ENCODE measurements around the gene ZFP57. TPM values are rescaled to one million over a fixed set of nuclear protein-coding genes. Genes with fewer than 3 reads are reported as not detected.

The ZFP57 gene
- total RNA-seq, 1 experiment from 2014 or later: not detected

DNA sequence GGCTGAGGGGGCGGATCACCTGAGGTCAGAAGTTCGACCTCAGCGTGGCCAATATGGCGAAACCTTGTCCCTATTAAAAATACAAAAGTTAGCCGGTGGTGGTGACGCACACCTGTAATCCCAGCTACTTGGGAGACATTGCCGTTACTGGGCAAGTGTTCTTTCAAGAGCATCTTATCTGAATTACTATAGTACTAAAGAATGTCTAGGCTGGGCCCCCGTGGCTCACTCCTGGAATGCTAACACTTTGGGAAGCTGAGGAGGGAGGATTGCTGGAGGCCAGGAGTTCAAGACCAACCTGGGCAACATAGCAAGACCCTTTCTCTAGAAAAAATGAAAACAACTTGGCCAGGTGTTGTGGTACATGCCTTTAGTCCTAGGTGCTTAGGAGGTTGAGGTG, 859 bp upstream of the ZFP57 start:
- no peaks in the 10 kb centered on the region for H3K36me3 Mint-ChIP-seq (ENCODE audit: insufficient read depth, unreplicated experiment)
- no peak overlapping the region for H3K4me3 Mint-ChIP-seq (ENCODE audit: unreplicated experiment)
- TF ChIP-seq CTCF (IDR thresholded peaks at IDR 0.05; ENCODE audit: insufficient read depth in 1 of 2, low read depth in 1 of 2, low read length in 1 of 2, severe bottlenecking in 1 of 2, unreplicated experiment in 1 of 2): no peak
- no peaks in the 10 kb centered on the region for H3K9me3 Mint-ChIP-seq (ENCODE audit: unreplicated experiment)
- Histone ChIP-seq H3K9me3 (no peaks in the 10 kb centered on the region), H3K4me3 (ENCODE audit: low read depth, low read length) (no peak overlapping the region), H3K4me1 (no peaks in the 10 kb centered on the region), H3K27me3 (replicated peaks; ENCODE audit: control insufficient read depth, insufficient read depth, low read length) (no peaks in the 10 kb centered on the region), H3K36me3 (ENCODE audit: control insufficient read depth, insufficient read depth, low read length) (no peaks in the 10 kb centered on the region)
- BruUV-seq (replicated peaks): no TSS peak
- no peaks in the 10 kb centered on the region for H3K27me3 Mint-ChIP-seq (ENCODE audit: insufficient read depth, unreplicated experiment)
- H3K27ac Mint-ChIP-seq (ENCODE audit: unreplicated experiment): no peak overlapping the region
- CTCF ChIA-PET: interaction anchor here (0.7 kb wide), 1 partner anchor 15 kb away, joined by 5 read pairs; no protein-coding TSS in a partner anchor
- intact Hi-C loops (cut with micrococcal nuclease; ENCODE audit: unreplicated experiment): no loop called here
- no peak for DNase-seq
- POLR2A ChIA-PET: no interaction called here
- no peaks in the 10 kb centered on the region for H3K4me1 Mint-ChIP-seq (ENCODE audit: low read depth, unreplicated experiment)

GRCh38 chr6:29680416-29680815, 536 bp downstream of the ZFP57 start:
- no peak overlapping the region for H3K27ac Mint-ChIP-seq (ENCODE audit: unreplicated experiment)
- H3K4me1 Mint-ChIP-seq (ENCODE audit: low read depth, unreplicated experiment): no peaks in the 10 kb centered on the region
- H3K9me3 ChIP-seq: no peaks in the 10 kb centered on the region
- no peak for DNase-seq
- no peaks in the 10 kb centered on the region for H3K9me3 Mint-ChIP-seq (ENCODE audit: unreplicated experiment)
- no peak overlapping the region for H3K4me3 ChIP-seq (ENCODE audit: low read depth, low read length)
- H3K4me1 ChIP-seq: no peaks in the 10 kb centered on the region
- POLR2A ChIA-PET: no interaction called here
- TF ChIP-seq CTCF (IDR thresholded peaks at IDR 0.05; ENCODE audit: insufficient read depth in 1 of 2, low read depth in 1 of 2, low read length in 1 of 2, severe bottlenecking in 1 of 2, unreplicated experiment in 1 of 2): no peak
- H3K27me3 ChIP-seq (replicated peaks; ENCODE audit: control insufficient read depth, insufficient read depth, low read length): no peaks in the 10 kb centered on the region
- no TSS peak for BruUV-seq (replicated peaks)
- CTCF ChIA-PET: no interaction called here
- no peaks in the 10 kb centered on the region for H3K36me3 Mint-ChIP-seq (ENCODE audit: insufficient read depth, unreplicated experiment)
- intact Hi-C loops (cut with micrococcal nuclease; ENCODE audit: unreplicated experiment): no loop called here
- H3K27me3 Mint-ChIP-seq (ENCODE audit: insufficient read depth, unreplicated experiment): no peaks in the 10 kb centered on the region
- no peaks in the 10 kb centered on the region for H3K36me3 ChIP-seq (ENCODE audit: control insufficient read depth, insufficient read depth, low read length)
- no peak overlapping the region for H3K4me3 Mint-ChIP-seq (ENCODE audit: unreplicated experiment)

DNA sequence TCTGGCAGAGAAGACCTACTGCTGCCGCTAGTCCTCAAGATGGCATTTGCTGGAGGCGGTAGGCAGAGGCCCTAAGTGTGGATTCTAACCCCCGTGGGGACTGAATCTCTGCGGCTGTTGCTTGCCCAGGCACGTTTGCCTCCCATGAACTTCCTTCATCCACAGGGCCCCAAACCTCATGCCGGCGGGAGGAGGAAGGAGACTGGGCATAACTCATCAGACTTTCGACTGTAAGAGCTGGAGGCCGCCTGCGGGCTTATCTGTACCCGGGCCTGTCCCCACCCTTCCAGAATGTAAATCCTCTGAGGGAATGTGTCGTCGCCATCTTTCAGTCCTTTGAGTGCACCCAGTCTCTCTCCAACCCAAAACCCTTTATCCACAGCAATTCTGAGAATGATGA, 990 bp downstream of the ZFP57 start:
- CTCF ChIA-PET: no interaction called here
- no peak overlapping the region for H3K27ac Mint-ChIP-seq (ENCODE audit: unreplicated experiment)

More for the DNA sequence above, 990 bp downstream of the ZFP57 start:
- intact Hi-C loops (cut with micrococcal nuclease; ENCODE audit: unreplicated experiment): no loop called here
- H3K27me3 ChIP-seq (replicated peaks; ENCODE audit: control insufficient read depth, insufficient read depth, low read length): no peaks in the 10 kb centered on the region
- TF ChIP-seq CTCF (IDR thresholded peaks at IDR 0.05; ENCODE audit: insufficient read depth in 1 of 2, low read depth in 1 of 2, low read length in 1 of 2, severe bottlenecking in 1 of 2, unreplicated experiment in 1 of 2): no peak
- no peak overlapping the region for H3K4me3 ChIP-seq (ENCODE audit: low read depth, low read length)
- Mint-ChIP-seq H3K36me3 (ENCODE audit: insufficient read depth, unreplicated experiment) (no peaks in the 10 kb centered on the region), H3K27me3 (ENCODE audit: insufficient read depth, unreplicated experiment) (no peaks in the 10 kb centered on the region), H3K9me3 (ENCODE audit: unreplicated experiment) (no peaks in the 10 kb centered on the region), H3K4me3 (ENCODE audit: unreplicated experiment) (no peak overlapping the region), H3K4me1 (ENCODE audit: low read depth, unreplicated experiment) (no peaks in the 10 kb centered on the region)
- H3K4me1 ChIP-seq: no peaks in the 10 kb centered on the region
- no peak for DNase-seq
- POLR2A ChIA-PET: no interaction called here
- no peaks in the 10 kb centered on the region for H3K36me3 ChIP-seq (ENCODE audit: control insufficient read depth, insufficient read depth, low read length)
- H3K9me3 ChIP-seq: no peaks in the 10 kb centered on the region
- no TSS peak for BruUV-seq (replicated peaks)

All from Caco-2 (cell line).